Vagina (tissue), 2 donors: Measurements from ENCODE around the gene CYP2D6. TPM values are rescaled to one million over a fixed set of nuclear protein-coding genes. Genes with fewer than 3 reads are reported as not detected.

Experiments
- DNase-seq, 2 donors: peaks; one replicate each; pipeline ENCODE4 v3.0.0-alpha.2; 2017; ENCODE audit errors: extremely low spot score in 2 of 2
- H3K27ac ChIP-seq: fragments of 200-600 bp; sonication (generic); one replicate; pipeline ENCODE4 v1.5.1; 2019
- H3K27me3 ChIP-seq: fragments of 200-600 bp; sonication (generic); one replicate; pipeline ENCODE4 v1.5.1; 2019
- H3K36me3 ChIP-seq, 2 donors: fragments of 200-600 bp; sonication (generic); one replicate each; pipeline ENCODE4 v1.5.1; 2017 to 2019
- H3K4me1 ChIP-seq: fragments of 200-600 bp; sonication (generic); one replicate; pipeline ENCODE4 v1.5.1; 2019
- H3K4me3 ChIP-seq, 2 donors: fragments of 200-600 bp; sonication (generic); 1 replicate in 1 of 2; 2 replicates in 1 of 2; pipeline ENCODE4 v1.5.1; 2016 to 2019
- H3K9me3 ChIP-seq: fragments of 200-600 bp; sonication (generic); one replicate; pipeline ENCODE4 v1.5.1; 2019
- POLR2A ChIP-seq, 2 donors: fragments of 450-650 bp; IDR thresholded peaks; one replicate each; pipeline ENCODE4 v1.6.1; 2017; ENCODE audit warnings: antibody characterized with exemption in 2 of 2, mild to moderate bottlenecking in 2 of 2, moderate library complexity in 2 of 2
- POLR2AphosphoS5 ChIP-seq, 2 donors: sonication (generic); formaldehyde crosslinking; IDR thresholded peaks; one replicate each; pipeline ENCODE4 v1.9.0; 2017; ENCODE audit warnings: antibody characterized with exemption in 2 of 2, mild to moderate bottlenecking in 2 of 2, low read depth in 1 of 2; ENCODE audit not compliant: insufficient read depth in 1 of 2
- intact Hi-C: fragments of 100-400 bp; cut with DNase I; formaldehyde crosslinking; loops from one replicate; pipeline ENCODE4 v1.15.1; 2023
- total RNA-seq: library from RNA; depleted of rRNA; stranded (reverse); fragments of >200 nt; gene quantifications from one replicate; pipeline ENCODE4 v1.2.3, GENCODE V29; 2016
- TF ChIP-seq, protein P1 (sequence below), 3 experiments: fragments of 450-650 bp in 2 of 3; fragments of 200-600 bp in 1 of 3; sonication (generic) in 1 of 3; IDR thresholded peaks; one replicate each; pipeline ENCODE4 v1.5.1; 2017 to 2019; ENCODE audit warnings: antibody characterized with exemption in 3 of 3, mild to moderate bottlenecking in 2 of 3, moderate library complexity in 2 of 3

CYP2D6 gene
- total RNA-seq, 1 donor from 2014 or later, result 1.7 TPM

DNA sequence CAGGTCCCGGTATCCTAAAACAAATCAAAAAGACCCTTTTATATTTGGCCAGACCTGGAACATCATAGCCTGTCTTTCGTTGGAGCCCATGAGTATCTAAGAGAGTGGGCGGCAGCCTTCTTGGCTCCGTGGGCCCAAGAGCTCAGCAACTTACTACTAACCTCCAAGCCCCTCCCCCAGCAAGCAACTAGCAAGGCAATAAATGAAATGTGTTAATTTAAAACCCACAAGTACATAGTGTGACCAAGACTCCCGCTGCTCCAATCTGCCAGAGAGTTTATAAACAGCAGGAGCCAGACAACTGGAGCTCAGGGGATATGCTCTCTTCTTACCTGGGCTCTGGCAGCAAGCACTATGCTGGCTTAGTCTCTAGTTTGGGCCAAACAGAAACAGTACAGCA is 40.8 kb upstream of the CYP2D6 start:
- Histone ChIP-seq H3K27ac (peak overlapping the region; percentile 6), H3K4me1 (peaks cover 37% of the 10 kb centered on the region), H3K27me3 (no peaks in the 10 kb centered on the region), H3K36me3 (peaks cover 0 to 6% of the 10 kb centered on the region in 2 donors), H3K9me3 (no peaks in the 10 kb centered on the region), H3K4me3 (no peak overlapping the region)
- no peak for DNase-seq
- no peak for TF ChIP-seq POLR2AphosphoS5 (IDR thresholded peaks at IDR 0.05; ENCODE audit: insufficient read depth in 1 of 2, low read depth in 1 of 2)
- TF ChIP-seq POLR2A (IDR thresholded peaks at IDR 0.05), result no peak
- TF ChIP-seq, protein P1, sequence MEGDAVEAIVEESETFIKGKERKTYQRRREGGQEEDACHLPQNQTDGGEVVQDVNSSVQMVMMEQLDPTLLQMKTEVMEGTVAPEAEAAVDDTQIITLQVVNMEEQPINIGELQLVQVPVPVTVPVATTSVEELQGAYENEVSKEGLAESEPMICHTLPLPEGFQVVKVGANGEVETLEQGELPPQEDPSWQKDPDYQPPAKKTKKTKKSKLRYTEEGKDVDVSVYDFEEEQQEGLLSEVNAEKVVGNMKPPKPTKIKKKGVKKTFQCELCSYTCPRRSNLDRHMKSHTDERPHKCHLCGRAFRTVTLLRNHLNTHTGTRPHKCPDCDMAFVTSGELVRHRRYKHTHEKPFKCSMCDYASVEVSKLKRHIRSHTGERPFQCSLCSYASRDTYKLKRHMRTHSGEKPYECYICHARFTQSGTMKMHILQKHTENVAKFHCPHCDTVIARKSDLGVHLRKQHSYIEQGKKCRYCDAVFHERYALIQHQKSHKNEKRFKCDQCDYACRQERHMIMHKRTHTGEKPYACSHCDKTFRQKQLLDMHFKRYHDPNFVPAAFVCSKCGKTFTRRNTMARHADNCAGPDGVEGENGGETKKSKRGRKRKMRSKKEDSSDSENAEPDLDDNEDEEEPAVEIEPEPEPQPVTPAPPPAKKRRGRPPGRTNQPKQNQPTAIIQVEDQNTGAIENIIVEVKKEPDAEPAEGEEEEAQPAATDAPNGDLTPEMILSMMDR (IDR thresholded peaks at IDR 0.05), result no peak
- intact Hi-C loops, result no loop called here

DNA sequence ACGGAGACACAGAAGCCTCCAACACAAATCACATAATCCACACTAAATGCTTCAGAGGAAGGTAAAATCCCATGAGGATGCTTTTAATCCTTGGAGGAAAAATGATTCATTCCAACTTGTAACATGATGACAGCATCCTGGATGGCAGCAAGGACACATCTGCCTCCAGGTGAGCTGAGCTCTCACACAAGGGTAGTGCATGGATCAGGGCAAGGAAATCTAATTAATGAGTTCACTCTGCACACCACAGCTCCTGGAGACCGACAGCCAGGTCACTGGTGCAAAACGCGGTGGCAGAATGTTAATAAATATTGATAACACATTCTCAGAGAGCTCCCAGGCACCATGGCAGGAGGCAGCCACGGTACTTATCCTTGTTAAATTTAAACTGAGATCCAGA is 40.3 kb upstream of the CYP2D6 start:
- TF ChIP-seq POLR2AphosphoS5 (IDR thresholded peaks at IDR 0.05; ENCODE audit: insufficient read depth in 1 of 2, low read depth in 1 of 2) (no peak), POLR2A (IDR thresholded peaks at IDR 0.05) (no peak)
- TF ChIP-seq, protein P1 (IDR thresholded peaks at IDR 0.05), result no peak
- Histone ChIP-seq H3K4me3 (no peak overlapping the region), H3K27ac (no peak overlapping the region), H3K27me3 (no peaks in the 10 kb centered on the region), H3K36me3 (peaks cover 0 to 6% of the 10 kb centered on the region in 2 donors), H3K4me1 (peaks cover 37% of the 10 kb centered on the region), H3K9me3 (no peaks in the 10 kb centered on the region)
- intact Hi-C loops, result no loop called here
- no peak for DNase-seq

DNA sequence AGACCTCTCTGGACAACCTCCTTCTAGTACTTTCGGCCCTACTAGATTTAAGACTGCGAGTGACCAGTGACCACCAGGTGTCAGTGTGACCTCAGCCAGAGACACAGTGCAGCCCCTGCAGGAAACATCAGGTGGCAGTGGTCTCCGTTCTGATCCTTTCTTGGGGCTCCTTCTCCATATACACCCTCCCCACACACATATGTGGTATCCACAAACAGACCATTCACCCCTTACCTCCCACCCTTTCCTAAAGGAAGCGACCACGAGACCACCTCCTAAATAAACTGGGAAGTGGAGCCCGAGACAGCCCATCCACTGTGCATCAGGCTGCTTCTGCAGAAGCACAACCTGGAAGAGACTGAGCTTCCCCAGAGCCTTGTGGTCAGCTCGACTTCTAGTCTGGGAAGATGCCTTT is 38.5 kb upstream of the CYP2D6 start:
- intact Hi-C loops, result no loop called here
- TF ChIP-seq POLR2AphosphoS5 (IDR thresholded peaks at IDR 0.05; ENCODE audit: insufficient read depth in 1 of 2, low read depth in 1 of 2), result no peak
- no peak for TF ChIP-seq POLR2A (IDR thresholded peaks at IDR 0.05)
- TF ChIP-seq, protein P1 (IDR thresholded peaks at IDR 0.05), result peak; percentile 52 to 62 (median 57)
- H3K4me3 ChIP-seq, result no peak overlapping the region
- peaks cover 0 to 6% of the 10 kb centered on the region in 2 donors for H3K36me3 ChIP-seq
- H3K4me1 ChIP-seq, result peaks cover 38% of the 10 kb centered on the region
- DNase-seq, result no peak
- H3K9me3 ChIP-seq, result no peaks in the 10 kb centered on the region
- no peaks in the 10 kb centered on the region for H3K27me3 ChIP-seq
- no peak overlapping the region for H3K27ac ChIP-seq

DNA sequence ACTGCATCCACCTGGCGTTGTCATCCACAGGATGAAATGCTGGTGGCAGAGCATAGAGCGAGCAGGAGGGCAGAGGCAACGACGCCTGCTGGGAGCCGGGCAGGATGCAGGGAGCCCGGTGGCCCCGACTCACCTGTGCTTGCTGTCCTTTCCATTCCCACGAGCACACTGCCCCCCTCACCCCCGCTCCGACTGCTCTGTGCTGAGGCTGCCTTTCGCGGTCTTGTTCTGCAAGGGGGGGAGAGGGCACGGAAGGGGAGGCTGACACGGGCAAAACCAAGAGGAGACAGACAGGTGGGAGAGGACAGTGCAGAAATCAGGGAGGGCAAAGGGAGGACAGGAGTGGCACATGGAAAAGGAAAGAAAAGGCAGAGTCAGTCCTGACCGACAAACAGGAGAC is 37.9 kb upstream of the CYP2D6 start:
- DNase-seq, result no peak
- H3K9me3 ChIP-seq, result no peaks in the 10 kb centered on the region
- H3K36me3 ChIP-seq, result peaks cover 0 to 6% of the 10 kb centered on the region in 2 donors
- intact Hi-C loops, result no loop called here
- no peak overlapping the region for H3K27ac ChIP-seq
- no peak overlapping the region for H3K4me3 ChIP-seq
- no peaks in the 10 kb centered on the region for H3K27me3 ChIP-seq
- peaks cover 36% of the 10 kb centered on the region for H3K4me1 ChIP-seq
- TF ChIP-seq, protein P1 (IDR thresholded peaks at IDR 0.05), result no peak
- TF ChIP-seq POLR2A (IDR thresholded peaks at IDR 0.05), result no peak
- no peak for TF ChIP-seq POLR2AphosphoS5 (IDR thresholded peaks at IDR 0.05; ENCODE audit: insufficient read depth in 1 of 2, low read depth in 1 of 2)

DNA sequence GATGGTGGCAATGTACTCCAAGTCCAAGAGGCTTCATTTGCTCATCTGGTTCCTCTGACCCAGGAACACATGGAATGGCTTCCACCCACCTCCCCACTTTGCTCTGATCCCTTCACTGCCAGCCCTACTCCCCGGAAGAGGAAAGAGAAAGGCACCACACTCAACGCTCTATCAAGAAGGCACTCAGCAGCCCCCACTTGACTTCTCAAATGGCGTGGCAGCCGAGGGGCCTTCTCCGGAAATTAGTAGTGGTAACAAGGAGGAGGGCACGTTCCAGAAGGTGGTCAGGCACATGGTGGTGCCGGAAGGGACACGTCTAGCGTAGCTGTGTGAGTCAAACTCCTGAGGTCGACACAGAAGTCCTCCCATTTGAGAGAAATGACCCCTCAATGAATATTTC is 36.5 kb upstream of the CYP2D6 start:
- intact Hi-C loops, result loop anchor here (2.0 kb wide), 1 partner anchor 270 kb away; no protein-coding TSS in a partner anchor
- Histone ChIP-seq H3K36me3 (peaks cover 0 to 6% of the 10 kb centered on the region in 2 donors), H3K4me3 (no peak overlapping the region), H3K27me3 (no peaks in the 10 kb centered on the region), H3K27ac (no peak overlapping the region), H3K4me1 (peaks cover 24% of the 10 kb centered on the region), H3K9me3 (no peaks in the 10 kb centered on the region)
- DNase-seq, result no peak
- TF ChIP-seq POLR2A (IDR thresholded peaks at IDR 0.05) (no peak), POLR2AphosphoS5 (IDR thresholded peaks at IDR 0.05; ENCODE audit: insufficient read depth in 1 of 2, low read depth in 1 of 2) (no peak)
- TF ChIP-seq, protein P1 (IDR thresholded peaks at IDR 0.05), result no peak
